Activated naive CD4-positive, alpha-beta T cell (primary cell): Measurements from ENCODE around the gene PDE4D.

Experiments used
- DNase-seq, 4 experiments: peaks; one replicate each; lab custom pipeline; 2025; lab: John Stamatoyannopoulos, UW

The PDE4D gene

GRCh38 chr5:59139695-59140094, 753.8 kb downstream of the PDE4D start:
- no peak for DNase-seq

- DNase-seq, result no peak
Observed at GRCh38 chr5:59138509-59138908, 755.0 kb downstream of the PDE4D start.

GRCh38 chr5:59137846-59138245, 755.7 kb downstream of the PDE4D start:
- no peak for DNase-seq

GRCh38 chr5:59136549-59136948, 757.0 kb downstream of the PDE4D start:
- DNase-seq, result no peak

GRCh38 chr5:59134471-59135163, 758.9 kb downstream of the PDE4D start:
- no peak for DNase-seq

GRCh38 chr5:59133764-59134261, 759.7 kb downstream of the PDE4D start:
- DNase-seq, result no peak

GRCh38 chr5:59132131-59132530, 761.4 kb downstream of the PDE4D start:
- no peak for DNase-seq

GRCh38 chr5:59130431-59130830, 763.1 kb downstream of the PDE4D start:
- no peak for DNase-seq

- no peak for DNase-seq
Observed at GRCh38 chr5:59128646-59129290, 764.8 kb downstream of the PDE4D start.

- DNase-seq, result no peak
Observed at GRCh38 chr5:59126708-59127573, 766.6 kb downstream of the PDE4D start.

- no peak for DNase-seq
Observed at GRCh38 chr5:59126016-59126707, 767.4 kb downstream of the PDE4D start.

- DNase-seq, result no peak
Observed at GRCh38 chr5:59125011-59125961, 768.2 kb downstream of the PDE4D start.

- DNase-seq, result no peak
Observed at GRCh38 chr5:59123595-59124561, 769.6 kb downstream of the PDE4D start.

- DNase-seq, result no peak
Observed at GRCh38 chr5:59119480-59119879, 774.0 kb downstream of the PDE4D start.

GRCh38 chr5:59117320-59117719, 776.2 kb downstream of the PDE4D start:
- no peak for DNase-seq

GRCh38 chr5:59116231-59116865, 777.2 kb downstream of the PDE4D start:
- no peak for DNase-seq

- DNase-seq, result no peak
Observed at GRCh38 chr5:59115345-59115744, 778.2 kb downstream of the PDE4D start.

- DNase-seq, result no peak
Observed at GRCh38 chr5:59109383-59109782, 784.1 kb downstream of the PDE4D start.

GRCh38 chr5:59107692-59108091, 785.8 kb downstream of the PDE4D start:
- DNase-seq, result no peak
